Testis (tissue), 3 donors: ENCODE measurements around the gene SDK2. TPM values are rescaled to one million over a fixed set of nuclear protein-coding genes. Genes with fewer than 3 reads are reported as not detected.

Source experiments
- DNase-seq: peaks from one replicate; pipeline ENCODE4 v3.0.0-alpha.2; 2019
- H3K27ac ChIP-seq, 2 donors: fragments of 200-600 bp; sonication (generic); one replicate each; pipeline ENCODE4 v1.5.1; 2019
- H3K27me3 ChIP-seq: fragments of 200-600 bp; sonication (generic); one replicate; pipeline ENCODE4 v1.5.1; 2019
- H3K36me3 ChIP-seq: fragments of 200-600 bp; sonication (generic); one replicate; pipeline ENCODE4 v1.5.1; 2017; ENCODE audit warnings: low read depth; ENCODE audit errors: missing control alignments
- H3K4me1 ChIP-seq: fragments of 200-600 bp; sonication (generic); one replicate; pipeline ENCODE4 v1.5.1; 2019
- H3K4me3 ChIP-seq, 2 donors: fragments of 200-600 bp; sonication (generic); one replicate each; pipeline ENCODE4 v1.5.1; 2017 to 2019
- H3K9me3 ChIP-seq: fragments of 200-600 bp; sonication (generic); one replicate; pipeline ENCODE4 v1.5.1; 2017
- CTCF ChIP-seq, 3 experiments: fragments of 450-650 bp in 2 of 3; fragments of 200-600 bp in 1 of 3; sonication (generic) in 1 of 3; IDR thresholded peaks; one replicate each; pipeline ENCODE4 v1.5.1; 2016 to 2019; ENCODE audit warnings: antibody characterized with exemption in 3 of 3, mild to moderate bottlenecking in 2 of 3, moderate library complexity in 1 of 3
- POLR2A ChIP-seq: fragments of 450-650 bp; IDR thresholded peaks from one replicate; pipeline ENCODE4 v1.6.1; 2017; ENCODE audit warnings: antibody characterized with exemption, mild to moderate bottlenecking, moderate library complexity
- WGBS, 2 donors: methylation state at CpG; one replicate each; pipeline ENCODE4 v1.1.5; 2018; 5-methylcytosine and 5-hydroxymethylcytosine counted together
- intact Hi-C: fragments of 100-400 bp; cut with DNase I; formaldehyde crosslinking; loops from one replicate; pipeline ENCODE4 v1.15.1; 2023; ENCODE audit warnings: low total_unique reads
- polyA plus RNA-seq: library from polyadenylated mRNA; stranded (reverse); fragments of 350-450 nt; fragmentation: Illumina TruSeq; extraction: RNeasy Lipid Tissue Mini Kit (QIAGEN cat#74804); gene quantifications from one replicate; pipeline ENCODE4 v1.2.3, GENCODE V29; 2014; ENCODE audit warnings: low read depth, low replicate concordance; ENCODE audit not compliant: insufficient read depth
- total RNA-seq, 2 donors: library from RNA; depleted of rRNA; stranded (reverse); fragments of >200 nt; gene quantifications; one replicate each; pipeline ENCODE4 v1.2.3, GENCODE V29; 2016

Gene SDK2
- total and polyA plus RNA-seq, 3 donors from 2014 or later, result 36.9 to 63.4 (median 55.4) TPM

GRCh38 chr17:73545109-73546032 is 98.9 kb downstream of the SDK2 start:
- H3K4me3 ChIP-seq, result no peak overlapping the region
- no peaks in the 10 kb centered on the region for H3K36me3 ChIP-seq
- no peaks in the 10 kb centered on the region for H3K9me3 ChIP-seq
- H3K27ac ChIP-seq, result no peak overlapping the region
- intact Hi-C loops, result no loop called here
- peaks cover 19% of the 10 kb centered on the region for H3K4me1 ChIP-seq
- no peak for DNase-seq
- H3K27me3 ChIP-seq, result no peaks in the 10 kb centered on the region
- WGBS, 2 donors, result 91 to 92% methylated on average over 16 to 17 of the region's 17 CpGs
- no peak for TF ChIP-seq CTCF (IDR thresholded peaks at IDR 0.05)
- TF ChIP-seq POLR2A, result no peak

- no peak overlapping the region for H3K27ac ChIP-seq
- intact Hi-C loops, result no loop called here
- H3K27me3 ChIP-seq, result no peaks in the 10 kb centered on the region
- no peak overlapping the region for H3K4me3 ChIP-seq
- no peaks in the 10 kb centered on the region for H3K36me3 ChIP-seq
- peaks cover 8% of the 10 kb centered on the region for H3K4me1 ChIP-seq
- TF ChIP-seq POLR2A (no peak), CTCF (IDR thresholded peaks at IDR 0.05) (no peak)
- no peaks in the 10 kb centered on the region for H3K9me3 ChIP-seq
- no peak for DNase-seq
- 88 to 95% methylated on average over 5 of the region's 5 CpGs for WGBS, 2 donors
Observed at GRCh38 chr17:73544333-73544732, 99.9 kb downstream of the SDK2 start.

GRCh38 chr17:73542323-73542722 is 101.9 kb downstream of the SDK2 start:
- Histone ChIP-seq H3K9me3 (no peaks in the 10 kb centered on the region), H3K27me3 (no peaks in the 10 kb centered on the region), H3K27ac (no peak overlapping the region), H3K36me3 (no peaks in the 10 kb centered on the region), H3K4me3 (no peak overlapping the region), H3K4me1 (no peaks in the 10 kb centered on the region)
- TF ChIP-seq CTCF (IDR thresholded peaks at IDR 0.05) (no peak), POLR2A (no peak)
- 89 to 90% methylated on average over 4 to 9 of the region's 9 CpGs for WGBS, 2 donors
- intact Hi-C loops, result no loop called here
- no peak for DNase-seq

GRCh38 chr17:73541561-73541981 is 102.7 kb downstream of the SDK2 start:
- Histone ChIP-seq H3K9me3 (no peaks in the 10 kb centered on the region), H3K4me1 (no peaks in the 10 kb centered on the region), H3K4me3 (no peak overlapping the region), H3K36me3 (no peaks in the 10 kb centered on the region), H3K27ac (no peak overlapping the region), H3K27me3 (no peaks in the 10 kb centered on the region)
- no peak for DNase-seq
- intact Hi-C loops, result no loop called here
- 84 to 91% methylated on average over 16 of the region's 16 CpGs for WGBS, 2 donors
- no peak for TF ChIP-seq CTCF (IDR thresholded peaks at IDR 0.05)
- no peak for TF ChIP-seq POLR2A

- 66 to 83% methylated on average over 2 to 6 of the region's 6 CpGs for WGBS, 2 donors
- intact Hi-C loops, result no loop called here
- no peak overlapping the region for H3K27ac ChIP-seq
Observed at GRCh38 chr17:73541111-73541510, 103.1 kb downstream of the SDK2 start.

More at GRCh38 chr17:73541111-73541510, 103.1 kb downstream of the SDK2 start:
- TF ChIP-seq POLR2A (no peak), CTCF (IDR thresholded peaks at IDR 0.05) (no peak)
- no peaks in the 10 kb centered on the region for H3K27me3 ChIP-seq
- no peak overlapping the region for H3K4me3 ChIP-seq
- no peaks in the 10 kb centered on the region for H3K9me3 ChIP-seq
- H3K36me3 ChIP-seq, result no peaks in the 10 kb centered on the region
- H3K4me1 ChIP-seq, result no peaks in the 10 kb centered on the region
- no peak for DNase-seq
